NCI-H1092 (cell line): ENCODE measurements around the gene LMO4.

Source experiments
- DNase-seq: peaks from one replicate; lab custom pipeline; 2025; lab: John Stamatoyannopoulos, UW

LMO4 gene, protein sequence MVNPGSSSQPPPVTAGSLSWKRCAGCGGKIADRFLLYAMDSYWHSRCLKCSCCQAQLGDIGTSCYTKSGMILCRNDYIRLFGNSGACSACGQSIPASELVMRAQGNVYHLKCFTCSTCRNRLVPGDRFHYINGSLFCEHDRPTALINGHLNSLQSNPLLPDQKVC

DNA sequence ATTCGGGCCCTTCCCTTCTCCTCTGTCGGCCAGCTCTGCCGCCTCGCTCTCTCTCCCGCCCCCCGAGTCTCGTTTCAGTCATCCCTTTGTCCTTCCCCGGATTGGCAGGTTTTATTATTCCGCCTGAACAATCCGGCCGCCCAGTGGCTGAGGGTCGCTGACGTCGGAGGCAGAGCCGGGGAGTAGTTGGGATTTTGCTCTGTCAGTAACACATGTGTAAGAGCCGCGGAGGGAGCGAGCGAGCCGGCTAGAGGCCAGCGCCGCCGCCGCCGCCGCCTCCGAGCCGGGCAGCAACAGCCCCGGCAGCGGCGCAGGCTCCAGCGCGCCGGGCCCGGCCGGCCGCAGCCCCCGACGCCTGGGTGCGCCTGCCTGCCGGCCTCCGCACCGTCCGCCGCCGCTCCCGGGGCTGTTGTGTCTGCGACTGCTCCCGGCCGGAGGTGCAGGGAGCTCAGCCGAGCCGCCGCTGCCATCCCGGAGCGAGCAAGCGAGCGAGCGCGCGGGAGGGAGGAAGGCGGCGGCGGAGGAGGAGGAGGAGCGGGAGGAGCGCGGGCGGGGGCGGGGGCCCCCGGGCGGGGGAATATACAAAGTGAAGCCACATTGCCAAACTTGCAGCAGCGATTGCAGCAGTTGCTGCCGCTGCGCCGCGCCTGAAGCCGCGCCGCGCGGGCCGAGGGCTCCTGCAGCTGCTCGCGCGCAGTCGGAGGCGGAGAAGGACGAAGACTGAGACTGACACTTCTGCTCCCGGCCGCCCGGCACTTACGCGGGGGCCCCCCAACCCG, at the start of gene LMO4:
LMO4 (plus strand) TSS at position 609 of the 779 bp plus-strand sequence. CDS start 3,136 bp downstream, outside the sequence.
- peak; percentile 92 for DNase-seq

DNA sequence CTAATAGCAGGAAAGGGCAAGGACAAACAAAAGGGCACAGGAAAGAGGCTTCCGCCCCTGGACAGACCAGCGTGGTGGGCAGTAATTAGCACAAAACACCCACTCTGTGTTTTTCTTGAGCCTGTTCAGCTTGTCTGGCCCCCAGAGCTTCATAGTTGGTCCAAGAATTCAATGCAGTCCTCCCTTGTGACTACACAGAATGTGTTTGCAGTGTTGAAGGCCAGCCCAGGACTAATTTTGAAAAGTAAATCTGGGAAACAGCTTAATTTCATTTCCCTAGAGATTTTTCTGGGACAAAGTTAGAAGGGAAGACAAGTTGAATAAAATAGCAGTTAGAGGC, 49.2 kb upstream of the LMO4 start:
- DNase-seq: no peak

DNA sequence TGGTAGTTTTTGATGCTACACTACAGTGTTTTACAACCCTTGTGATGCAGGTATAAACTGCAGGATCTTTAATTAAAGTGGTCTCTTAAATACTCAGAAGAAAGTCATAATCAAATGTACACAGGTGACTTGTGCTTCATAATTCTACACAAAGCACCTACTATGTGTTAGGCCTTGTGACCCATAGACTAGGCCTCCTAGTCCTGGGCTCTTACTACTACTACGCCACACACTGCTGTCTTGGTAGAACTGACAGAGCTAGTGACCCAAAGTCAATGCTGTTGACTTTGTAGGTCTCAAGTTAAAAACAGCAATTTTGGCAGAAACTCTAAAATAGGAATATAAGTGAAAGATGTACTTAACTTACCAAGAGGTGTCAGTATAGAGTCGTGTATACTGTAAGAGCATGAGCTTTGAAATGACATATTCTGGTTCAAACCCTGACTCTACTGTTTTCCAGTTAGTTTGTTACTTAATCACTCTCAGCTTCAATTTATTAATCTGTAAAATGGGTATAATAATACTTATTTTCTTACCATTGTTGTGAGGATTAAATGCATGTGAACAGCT, 48.6 kb upstream of the LMO4 start:
- DNase-seq: no peak

DNA sequence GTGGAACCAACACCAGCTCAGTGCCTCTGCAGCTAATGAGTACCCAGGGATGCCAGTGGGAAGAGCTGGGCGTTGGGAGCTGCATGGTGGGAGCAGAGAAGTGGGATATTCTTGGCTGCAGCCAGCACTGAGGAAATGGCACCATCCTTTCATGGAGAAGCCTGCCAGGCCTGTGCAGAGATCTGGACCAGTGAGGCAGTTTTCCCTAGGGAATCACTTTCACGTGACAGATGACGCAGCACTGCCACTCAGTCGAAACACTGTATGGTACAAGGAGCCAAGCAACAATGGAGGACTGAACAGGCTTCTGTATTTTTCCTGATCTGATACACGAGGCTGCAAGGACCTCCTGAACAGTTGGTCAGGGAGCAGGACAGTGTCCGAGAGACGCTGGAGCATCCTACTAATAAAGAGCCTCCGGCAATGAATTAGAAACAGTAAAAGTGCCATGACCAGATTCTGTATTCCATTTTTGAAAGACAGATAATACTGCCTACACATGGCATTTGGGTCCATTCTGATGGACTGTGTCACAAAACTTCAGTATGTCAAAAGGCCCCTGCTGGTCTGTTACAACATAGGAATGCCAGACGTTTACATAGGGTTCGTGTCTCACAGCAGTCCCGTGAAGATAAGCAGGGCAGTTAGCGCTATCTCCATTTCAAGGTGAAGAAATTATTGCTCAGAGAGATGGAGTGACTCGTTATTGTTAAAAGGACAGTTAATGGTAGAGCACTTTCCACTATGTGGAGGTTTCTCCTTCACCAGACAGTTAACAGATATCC, 44.0 kb upstream of the LMO4 start:
- no peak for DNase-seq

DNA sequence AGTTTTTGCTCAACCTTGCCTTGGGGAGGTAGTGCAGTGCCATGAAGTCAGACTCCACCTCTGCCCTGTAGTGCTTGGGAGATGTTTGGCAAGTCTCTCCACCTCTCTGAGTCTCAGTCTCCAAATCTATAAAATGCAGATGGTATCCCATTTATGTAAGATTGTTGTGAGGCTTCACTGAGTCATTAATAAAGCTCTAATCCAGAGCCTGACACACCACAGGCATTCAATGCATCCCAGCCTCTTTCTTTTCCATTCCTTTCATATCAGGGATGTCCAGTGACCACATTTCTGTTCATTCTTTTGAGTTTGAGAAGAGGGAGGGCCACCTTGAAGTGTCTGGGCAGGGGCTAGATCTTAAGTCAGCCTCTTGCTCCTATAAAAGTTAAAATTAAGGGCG, 37.6 kb upstream of the LMO4 start:
- DNase-seq: no peak

DNA sequence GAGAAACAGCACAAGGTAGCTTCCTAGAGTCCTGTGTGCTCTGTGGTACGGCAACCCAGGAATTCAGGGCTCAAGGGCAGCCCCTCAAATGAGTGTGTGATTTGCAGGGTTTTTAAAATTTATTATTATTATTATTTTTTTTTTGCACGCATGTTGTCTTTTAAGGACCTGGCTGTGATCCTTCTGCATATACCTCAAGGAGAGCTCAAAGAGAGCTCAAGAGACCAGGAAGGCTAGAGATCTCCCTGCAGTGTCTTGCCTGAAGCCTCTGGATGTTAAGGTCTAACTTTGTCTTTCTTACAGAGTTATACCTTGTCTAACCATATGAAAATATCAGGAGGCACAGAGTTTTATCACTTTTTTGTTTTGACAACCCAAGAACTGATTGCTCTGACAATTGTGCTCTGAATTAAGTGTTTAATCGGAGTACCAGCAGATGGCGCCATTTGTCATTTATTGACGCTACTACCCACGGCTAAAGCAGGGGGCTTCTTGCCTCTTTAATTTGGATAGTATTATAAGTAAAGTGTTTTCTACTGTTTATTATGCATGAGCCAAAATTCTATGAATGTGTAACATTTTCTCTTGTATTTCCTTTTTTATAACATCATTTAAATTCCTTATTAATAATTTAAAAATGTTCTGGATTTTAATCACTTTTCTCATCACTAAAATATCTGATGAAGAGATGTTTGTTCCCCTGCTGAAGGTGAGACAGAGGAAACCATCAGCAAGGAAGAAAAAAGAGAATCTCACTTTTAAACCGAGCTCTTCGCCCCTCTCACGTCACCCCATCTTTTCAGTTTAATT, 35.8 kb upstream of the LMO4 start:
- DNase-seq: peak; percentile 60

DNA sequence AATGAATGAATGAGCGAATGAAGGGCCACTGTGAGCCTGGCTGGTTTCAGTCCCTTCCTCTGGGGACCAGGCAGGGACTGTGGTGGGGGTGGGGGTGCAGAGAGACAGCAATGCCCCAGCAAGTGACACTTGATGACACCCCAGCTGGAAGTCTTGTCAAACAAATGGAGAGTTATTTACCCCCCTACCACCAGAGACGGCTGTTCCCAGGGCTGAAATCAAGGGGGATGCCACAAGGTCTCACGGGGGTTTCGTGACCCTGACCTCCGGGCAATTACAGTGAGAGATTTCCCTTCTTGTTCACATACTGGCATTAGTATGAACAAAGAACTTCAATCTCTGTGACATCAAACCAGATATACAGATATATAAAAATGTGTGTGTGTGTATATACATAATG, 34.0 kb upstream of the LMO4 start:
- DNase-seq: no peak

DNA sequence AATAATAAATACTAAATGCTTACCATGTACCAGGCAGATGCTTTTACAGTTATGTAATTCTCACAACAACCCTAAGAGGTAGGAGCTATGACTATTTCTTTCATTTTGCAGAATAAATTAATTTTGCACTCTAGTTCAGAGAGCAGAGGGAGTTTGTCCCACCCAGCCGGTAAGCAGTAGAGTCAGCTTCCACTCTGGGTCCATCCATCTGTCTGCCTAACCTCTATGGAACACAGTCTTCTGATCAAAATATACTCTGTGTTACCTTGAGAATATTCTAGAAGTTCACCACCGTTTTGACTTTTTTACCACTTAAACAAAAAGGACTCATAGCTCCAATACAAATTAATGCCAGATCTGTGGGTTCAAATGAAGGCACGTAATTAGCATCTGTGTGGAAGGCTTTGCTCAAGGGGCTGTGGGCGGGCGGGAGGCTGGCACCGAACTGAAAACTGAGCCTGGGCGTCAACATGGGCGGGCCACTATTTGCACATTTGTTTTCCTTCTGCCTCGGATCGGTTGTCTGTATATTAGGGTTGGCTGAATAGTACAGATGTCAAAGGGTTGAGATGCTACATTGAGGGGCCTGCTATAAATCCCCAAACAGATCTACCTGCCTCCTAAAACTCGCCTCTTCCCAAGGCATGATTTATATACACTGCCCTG, 33.1 kb upstream of the LMO4 start:
- no peak for DNase-seq

DNA sequence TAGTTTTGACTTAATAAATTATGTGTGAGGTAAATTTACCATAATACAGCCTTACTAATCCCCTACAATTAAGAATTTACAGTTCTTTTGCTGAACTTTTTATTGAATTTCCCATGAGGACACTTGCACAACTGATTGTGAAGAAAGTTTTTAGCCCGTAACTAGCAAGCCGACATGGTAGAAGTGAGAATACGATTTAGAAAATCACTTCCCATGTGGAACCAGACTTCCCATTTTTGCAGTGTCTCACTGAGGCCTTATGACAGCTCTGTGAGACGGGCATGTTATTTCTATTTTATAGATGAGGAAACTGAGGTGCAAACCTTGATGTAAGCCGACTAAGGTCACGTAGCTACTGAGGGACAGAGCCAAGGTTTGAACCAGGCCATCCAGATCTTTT, 32.5 kb upstream of the LMO4 start:
- no peak for DNase-seq

DNA sequence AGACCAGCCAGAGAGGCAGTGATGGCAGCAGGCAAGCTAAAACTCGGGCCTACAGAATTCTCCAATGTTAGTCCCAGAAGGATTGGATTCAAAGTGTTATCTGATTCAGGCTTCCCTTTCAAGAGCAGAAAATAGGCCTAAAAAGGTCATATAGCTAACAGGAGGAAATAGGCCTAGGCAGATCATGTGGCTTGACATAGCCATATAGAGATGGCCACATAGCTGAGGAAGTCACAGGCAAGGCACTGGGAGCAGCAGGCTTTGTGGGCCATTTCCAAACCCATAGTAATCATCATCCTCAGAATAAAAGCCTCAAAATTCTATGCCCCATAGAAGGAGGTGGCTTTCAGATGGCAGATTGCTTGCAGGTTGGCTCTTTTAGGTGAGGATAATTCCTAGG, 29.0 kb upstream of the LMO4 start:
- DNase-seq: no peak

DNA sequence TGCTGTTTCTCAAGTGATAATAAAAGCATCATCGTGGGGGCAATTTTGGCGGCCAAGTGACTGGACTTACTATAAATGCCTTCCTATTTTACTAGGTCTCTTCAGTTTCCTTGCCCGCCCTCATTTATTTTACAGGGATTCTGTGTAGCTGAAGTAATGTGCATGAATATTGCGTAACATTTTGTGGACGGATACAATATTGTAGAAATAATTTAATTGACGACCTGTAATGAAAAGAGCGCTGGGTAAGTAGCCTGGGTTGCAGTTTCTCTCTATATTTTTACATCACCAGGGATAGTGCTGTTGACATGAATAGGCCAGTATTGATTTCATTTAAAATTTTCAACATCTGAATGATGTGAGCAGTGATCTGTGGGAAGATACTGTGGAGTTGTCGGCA, 28.1 kb upstream of the LMO4 start:
- DNase-seq: no peak

DNA sequence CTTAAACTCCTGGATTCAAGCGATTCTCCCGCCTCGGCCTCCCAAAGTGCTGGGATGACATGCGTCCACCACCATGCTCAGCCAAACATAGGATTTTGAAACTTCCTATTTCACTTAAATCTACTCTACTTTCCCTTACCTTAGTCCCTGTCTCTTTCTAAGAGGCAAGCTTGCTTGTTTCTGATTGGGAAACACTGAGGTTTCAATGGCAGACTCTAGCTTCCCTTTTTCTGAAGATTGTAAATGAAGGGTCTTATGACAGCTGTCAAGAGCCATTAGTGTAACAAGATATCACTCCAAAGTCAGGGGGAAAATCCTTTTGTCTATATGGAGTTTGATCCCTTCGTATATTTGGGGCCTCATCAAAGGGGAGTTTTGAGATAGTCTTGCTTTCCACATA, 23.5 kb upstream of the LMO4 start:
- no peak for DNase-seq

DNA sequence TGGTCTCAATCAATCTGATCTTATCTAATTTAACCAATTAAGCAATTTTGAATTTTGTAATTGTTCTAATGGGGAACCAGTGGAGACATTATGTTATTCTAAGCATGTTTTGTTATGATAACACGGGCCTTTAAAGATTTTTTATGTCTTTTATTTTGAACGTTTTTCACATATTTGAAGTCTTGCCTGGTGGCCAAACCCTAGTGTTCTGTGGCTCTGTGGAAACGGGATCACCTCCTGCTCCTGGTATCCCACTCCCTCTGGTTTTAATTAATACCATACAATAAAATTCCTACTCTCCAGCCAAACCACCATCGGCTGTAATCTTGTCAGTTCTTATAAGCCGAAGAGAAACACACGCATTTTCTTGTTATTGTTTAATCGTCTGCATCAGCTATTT, 22.9 kb upstream of the LMO4 start:
- no peak for DNase-seq

DNA sequence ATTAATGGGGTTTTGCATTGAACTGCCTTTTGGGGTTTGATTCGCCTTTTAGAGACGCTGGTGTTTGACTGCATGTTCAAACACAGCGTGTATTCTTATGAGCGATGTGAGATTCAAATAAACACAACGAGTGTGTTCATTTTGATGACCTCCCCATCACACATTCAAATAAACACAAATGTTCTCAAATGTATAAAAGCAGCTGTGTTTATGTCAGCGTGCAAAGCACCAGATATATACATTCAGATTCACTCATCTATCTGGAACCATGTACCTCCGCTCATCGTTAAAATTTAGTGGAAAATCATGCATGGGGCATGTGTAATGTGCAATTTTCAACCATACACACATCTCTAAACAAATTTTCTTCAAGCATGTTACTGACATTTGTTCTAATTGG, 21.4 kb upstream of the LMO4 start:
- no peak for DNase-seq

DNA sequence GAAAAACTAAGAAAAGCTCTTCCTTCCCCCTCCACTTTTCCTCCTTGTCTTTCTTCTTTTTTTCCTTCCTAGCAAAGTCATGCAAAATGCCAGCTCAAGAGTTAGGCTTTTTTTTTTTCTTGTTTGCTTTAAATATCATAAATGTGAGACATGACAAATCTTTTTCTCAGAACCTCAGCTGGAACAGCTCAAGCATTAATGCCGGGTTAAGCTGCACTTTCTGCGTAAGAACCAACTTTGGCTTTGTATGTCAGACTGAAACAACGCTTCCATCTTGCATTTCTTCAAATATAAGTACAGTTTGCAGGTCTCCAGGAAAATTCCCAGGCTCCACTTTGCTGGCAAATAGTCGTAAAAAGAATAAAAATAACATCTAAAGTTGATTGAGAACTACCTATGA, 20.7 kb upstream of the LMO4 start:
- DNase-seq: no peak

DNA sequence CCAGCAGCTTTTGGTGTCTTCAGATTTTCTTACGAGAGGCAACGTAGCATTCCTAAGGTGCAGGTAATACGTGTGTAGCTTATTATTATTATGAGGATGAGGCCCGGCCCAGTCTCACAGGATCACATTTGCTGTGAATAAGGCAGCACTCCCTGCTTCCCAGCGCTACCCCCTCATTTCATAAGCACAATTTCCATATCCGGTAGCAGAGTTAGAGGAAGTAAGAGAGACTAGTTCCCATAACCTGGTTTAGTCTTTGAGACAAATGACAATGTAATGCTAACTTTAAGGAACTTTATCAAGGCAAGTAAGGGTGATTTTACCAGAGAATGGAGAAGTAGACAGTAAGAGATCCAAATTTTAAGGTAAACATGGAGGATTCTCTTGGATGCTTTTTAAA, 14.6 kb upstream of the LMO4 start:
- DNase-seq: no peak

DNA sequence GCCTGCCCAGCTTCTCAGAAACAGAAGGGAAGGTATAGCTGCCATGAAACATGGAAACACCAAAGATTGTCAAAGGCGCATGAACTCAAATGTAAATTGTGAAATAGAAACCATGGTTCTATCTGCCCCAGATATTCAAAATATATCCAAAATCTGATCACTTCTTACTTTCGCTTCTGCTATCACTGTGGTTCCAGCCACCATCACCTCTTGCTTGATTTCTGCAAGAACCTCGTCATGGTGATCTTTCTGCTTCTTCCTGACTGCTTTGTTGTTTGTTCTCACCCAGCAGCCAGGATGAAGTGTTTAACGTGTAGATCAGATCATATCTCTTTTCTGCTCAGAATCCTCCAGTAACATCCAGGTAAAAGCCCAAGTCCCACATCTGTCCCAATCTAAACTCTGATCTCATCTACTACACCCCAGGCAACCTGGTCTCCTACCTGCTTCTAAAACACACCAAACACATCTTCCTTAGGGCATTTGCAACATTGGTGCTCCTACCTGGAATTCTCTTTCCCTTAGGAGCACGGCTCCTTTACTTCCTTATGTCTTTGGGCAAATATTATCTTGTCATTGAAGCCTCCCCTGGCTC, 10.5 kb upstream of the LMO4 start:
- no peak for DNase-seq

DNA sequence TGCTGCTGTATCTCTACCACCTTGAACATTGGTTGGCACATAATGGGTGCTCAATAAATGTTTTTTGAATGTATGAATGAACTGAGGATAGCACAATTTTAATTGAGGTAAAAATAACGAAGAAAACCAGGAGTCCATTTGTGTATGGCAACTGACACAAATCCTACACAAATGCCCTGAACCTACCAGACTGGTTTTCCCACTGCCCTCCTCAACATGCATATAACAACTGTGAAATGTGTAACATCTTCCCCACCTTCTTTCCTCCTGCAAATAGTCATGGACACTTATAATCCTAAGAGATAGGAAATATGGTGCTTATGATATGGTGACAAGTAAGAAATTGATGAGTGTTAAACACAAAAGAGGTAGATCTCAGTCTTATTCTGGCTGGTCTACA, 9.9 kb upstream of the LMO4 start:
- no peak for DNase-seq

DNA sequence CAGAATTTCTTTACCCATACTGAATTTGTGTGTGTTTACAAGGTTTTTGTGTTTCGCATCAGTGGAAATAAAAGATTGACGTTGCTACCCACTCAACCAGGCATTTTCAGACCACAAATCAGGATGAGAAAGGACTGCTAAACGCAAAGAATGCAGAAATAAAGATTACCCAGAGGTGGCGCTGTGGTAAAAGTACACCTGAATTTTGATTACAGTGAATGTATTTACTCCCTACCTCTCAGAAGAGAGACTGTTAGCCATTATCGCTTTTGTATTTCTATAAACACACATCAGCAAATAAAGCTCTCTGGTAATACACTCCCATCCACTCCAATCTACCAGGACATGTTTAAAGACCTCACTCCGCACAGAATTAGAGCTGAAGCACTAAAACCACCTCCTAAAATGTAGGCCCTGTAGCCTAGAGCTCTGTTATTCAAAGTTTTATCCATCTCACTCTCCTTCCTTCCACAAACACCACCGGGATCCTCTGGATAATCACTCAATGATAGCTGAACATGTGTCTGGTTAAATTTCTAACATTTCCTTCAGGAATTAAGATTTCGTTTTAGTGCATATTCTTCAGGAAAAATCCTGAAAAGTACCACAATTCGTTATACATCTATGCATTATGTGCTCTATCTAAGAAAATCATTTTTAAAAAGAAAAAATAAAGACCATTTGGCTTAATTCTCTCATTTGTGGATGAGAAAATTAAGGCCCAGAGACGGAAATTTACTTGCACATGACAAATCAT, 2.5 kb upstream of the LMO4 start:
- peak; percentile 41 for DNase-seq
